Kidney epithelial cell (primary cell): ENCODE data around the gene GPC6. TPM values are rescaled to one million over a fixed set of nuclear protein-coding genes. Genes with fewer than 3 reads are reported as not detected.

Source experiments
- DNase-seq: peaks from one replicate; pipeline ENCODE4 v3.0.0-alpha.2; 2010; ENCODE audit warnings: low read depth
- H3K27me3 ChIP-seq: 2 replicates; pipeline ENCODE4 v1.6.0; 2011; ENCODE audit warnings: low read length; ENCODE audit not compliant: control insufficient read depth, insufficient read depth
- H3K36me3 ChIP-seq: 2 replicates; pipeline ENCODE4 v1.5.1; 2011; ENCODE audit warnings: low read length; ENCODE audit not compliant: control insufficient read depth, insufficient read depth
- H3K4me3 ChIP-seq: 2 replicates; pipeline ENCODE4 v1.5.1; 2011; ENCODE audit warnings: low read depth, mild to moderate bottlenecking, control low read depth, low read length
- total RNA-seq: library from RNA; depleted of rRNA; stranded (reverse); fragments of >200 nt; gene quantifications from 2 replicates; pipeline ENCODE4 v1.2.3, GENCODE V29; 2015
- TF ChIP-seq, protein P1 (sequence below): IDR thresholded peaks from 2 replicates; pipeline ENCODE4 v1.5.1; 2011; ENCODE audit warnings: mild to moderate bottlenecking, moderate library complexity, low read length, control low read depth, inconsistent platforms; ENCODE audit not compliant: insufficient read depth, poor library complexity, severe bottlenecking

Gene GPC6
- total RNA-seq, 1 donor from 2014 or later, result 62.7 TPM

DNA sequence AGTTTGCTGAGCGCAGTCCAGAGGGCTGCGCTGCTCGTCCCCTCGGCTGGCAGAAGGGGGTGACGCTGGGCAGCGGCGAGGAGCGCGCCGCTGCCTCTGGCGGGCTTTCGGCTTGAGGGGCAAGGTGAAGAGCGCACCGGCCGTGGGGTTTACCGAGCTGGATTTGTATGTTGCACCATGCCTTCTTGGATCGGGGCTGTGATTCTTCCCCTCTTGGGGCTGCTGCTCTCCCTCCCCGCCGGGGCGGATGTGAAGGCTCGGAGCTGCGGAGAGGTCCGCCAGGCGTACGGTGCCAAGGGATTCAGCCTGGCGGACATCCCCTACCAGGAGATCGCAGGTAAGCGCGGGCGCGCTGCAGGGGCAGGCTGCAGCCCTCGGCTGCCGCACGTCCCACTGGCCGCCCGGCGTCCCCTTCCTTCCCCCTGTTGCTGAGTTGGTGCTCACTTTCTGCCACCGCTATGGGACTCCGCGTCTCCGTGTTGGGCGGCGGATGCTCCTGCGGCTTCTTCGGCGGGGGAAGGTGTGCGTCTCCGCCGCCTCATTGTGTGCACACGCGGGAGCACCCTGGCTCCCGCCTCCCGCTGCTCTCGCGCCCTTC, 772 bp downstream of the GPC6 start:
- DNase-seq, result peak; percentile 10
- Histone ChIP-seq H3K36me3 (no peaks in the 10 kb centered on the region), H3K27me3 (no peaks in the 10 kb centered on the region), H3K4me3 (peak overlapping the region; percentile 76)
- TF ChIP-seq, protein P1, sequence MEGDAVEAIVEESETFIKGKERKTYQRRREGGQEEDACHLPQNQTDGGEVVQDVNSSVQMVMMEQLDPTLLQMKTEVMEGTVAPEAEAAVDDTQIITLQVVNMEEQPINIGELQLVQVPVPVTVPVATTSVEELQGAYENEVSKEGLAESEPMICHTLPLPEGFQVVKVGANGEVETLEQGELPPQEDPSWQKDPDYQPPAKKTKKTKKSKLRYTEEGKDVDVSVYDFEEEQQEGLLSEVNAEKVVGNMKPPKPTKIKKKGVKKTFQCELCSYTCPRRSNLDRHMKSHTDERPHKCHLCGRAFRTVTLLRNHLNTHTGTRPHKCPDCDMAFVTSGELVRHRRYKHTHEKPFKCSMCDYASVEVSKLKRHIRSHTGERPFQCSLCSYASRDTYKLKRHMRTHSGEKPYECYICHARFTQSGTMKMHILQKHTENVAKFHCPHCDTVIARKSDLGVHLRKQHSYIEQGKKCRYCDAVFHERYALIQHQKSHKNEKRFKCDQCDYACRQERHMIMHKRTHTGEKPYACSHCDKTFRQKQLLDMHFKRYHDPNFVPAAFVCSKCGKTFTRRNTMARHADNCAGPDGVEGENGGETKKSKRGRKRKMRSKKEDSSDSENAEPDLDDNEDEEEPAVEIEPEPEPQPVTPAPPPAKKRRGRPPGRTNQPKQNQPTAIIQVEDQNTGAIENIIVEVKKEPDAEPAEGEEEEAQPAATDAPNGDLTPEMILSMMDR, result no peak

- no peaks in the 10 kb centered on the region for H3K27me3 ChIP-seq
- no peaks in the 10 kb centered on the region for H3K36me3 ChIP-seq
- TF ChIP-seq, protein P1, result peak; percentile 65
- H3K4me3 ChIP-seq, result peak overlapping the region; percentile 76
- DNase-seq, result peak; percentile 43
These were observed 1.5 kb downstream of the GPC6 start for GRCh38 chr13:93227878-93228642.

DNA sequence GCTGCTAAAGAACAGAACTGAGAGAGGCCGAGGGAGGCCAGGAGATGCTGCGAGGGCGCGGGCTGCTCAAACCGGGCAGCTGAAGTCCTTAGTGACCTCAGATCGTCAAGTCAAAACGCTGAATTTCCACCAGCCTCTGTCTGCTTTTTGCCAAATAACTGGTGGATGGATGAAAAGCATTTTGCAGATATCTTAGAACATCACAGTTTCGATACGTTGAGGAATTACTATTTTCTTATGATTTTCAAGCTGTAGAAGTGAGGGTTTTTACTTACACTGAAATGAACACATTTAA, 2.0 kb downstream of the GPC6 start:
- H3K4me3 ChIP-seq, result peak overlapping the region; percentile 76
- DNase-seq, result no peak
- TF ChIP-seq, protein P1, result no peak
- no peaks in the 10 kb centered on the region for H3K36me3 ChIP-seq
- no peaks in the 10 kb centered on the region for H3K27me3 ChIP-seq

- TF ChIP-seq, protein P1, result no peak
- Histone ChIP-seq H3K27me3 (no peaks in the 10 kb centered on the region), H3K36me3 (no peaks in the 10 kb centered on the region), H3K4me3 (no peak overlapping the region)
- peak; percentile 38 for DNase-seq
These were observed 3.8 kb downstream of the GPC6 start for GRCh38 chr13:93230261-93230855.

DNA sequence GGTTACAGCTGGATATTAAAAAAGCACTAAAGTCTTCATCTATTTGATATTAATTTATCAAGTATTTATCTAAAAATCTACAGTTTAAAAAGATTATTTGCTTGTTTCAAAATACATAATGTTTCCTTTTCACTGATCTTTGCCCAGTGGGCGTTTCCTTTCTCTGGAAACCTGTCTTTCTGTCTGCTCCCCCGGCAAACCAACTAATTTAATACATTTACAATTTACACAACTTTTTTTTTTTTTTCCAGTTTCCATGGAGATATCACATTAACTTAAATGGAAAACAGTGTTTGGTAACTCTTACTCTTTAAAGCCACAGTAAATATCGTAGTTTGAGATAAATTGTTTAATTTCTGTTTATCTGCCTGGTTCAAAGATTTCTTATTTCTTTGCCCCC, 5.3 kb downstream of the GPC6 start:
- Histone ChIP-seq H3K36me3 (no peaks in the 10 kb centered on the region), H3K27me3 (no peaks in the 10 kb centered on the region), H3K4me3 (no peak overlapping the region)
- DNase-seq, result no peak
- TF ChIP-seq, protein P1, result no peak
